Endodermal cell (in vitro differentiated cells): Measurements from ENCODE around the gene LIN37. TPM values are rescaled to one million over a fixed set of nuclear protein-coding genes. Genes with fewer than 3 reads are reported as not detected.
"Not testable (repeated sequence)": the region's sequence is repeated elsewhere in the genome, so short reads cannot be mapped to it uniquely, and the experiment has no call there.

Experiments used
- DNase-seq: peaks from one replicate; pipeline ENCODE4 v3.0.0-alpha.2; 2017
- H3K27ac ChIP-seq: 2 replicates; pipeline ENCODE4 v1.5.1; 2013; ENCODE audit warnings: mild to moderate bottlenecking, low read depth, low read length, moderate library complexity
- H3K27me3 ChIP-seq: 2 replicates; pipeline ENCODE4 v1.6.1; 2013; ENCODE audit warnings: mild to moderate bottlenecking, low read length, moderate library complexity; ENCODE audit not compliant: insufficient read depth, control insufficient read depth, poor library complexity, severe bottlenecking
- H3K36me3 ChIP-seq: 2 replicates; pipeline ENCODE4 v1.7.0; 2013; ENCODE audit warnings: mild to moderate bottlenecking, low read length, moderate library complexity; ENCODE audit not compliant: control insufficient read depth, insufficient read depth
- H3K4me1 ChIP-seq: one replicate; pipeline ENCODE4 v1.7.0; 2013; ENCODE audit warnings: low read length; ENCODE audit not compliant: control insufficient read depth, insufficient read depth
- H3K4me3 ChIP-seq: 2 replicates; pipeline ENCODE4 v1.5.1; 2013; ENCODE audit warnings: mild to moderate bottlenecking, low read length, moderate library complexity
- H3K9ac ChIP-seq: 2 replicates; pipeline ENCODE4 v1.6.1; 2013; ENCODE audit warnings: mild to moderate bottlenecking, low read length, moderate library complexity; ENCODE audit not compliant: poor library complexity, severe bottlenecking; ENCODE audit errors: extremely low read depth
- H3K9me3 ChIP-seq: 2 replicates; pipeline ENCODE4 v1.6.1; 2013; ENCODE audit warnings: mild to moderate bottlenecking, low read length, moderate library complexity; ENCODE audit not compliant: control insufficient read depth
- H3K27ac Mint-ChIP-seq: 2 replicates; pipeline ENCODE4 v1.8.0; 2020; ENCODE audit warnings: mixed read lengths
- H3K27me3 Mint-ChIP-seq: 2 replicates; pipeline ENCODE4 v1.8.0; 2021; ENCODE audit warnings: mild to moderate bottlenecking, mixed read lengths; ENCODE audit not compliant: insufficient read depth
- H3K36me3 Mint-ChIP-seq: 2 replicates; pipeline ENCODE4 v1.8.0; 2020; ENCODE audit warnings: low read depth, mixed read lengths
- H3K4me1 Mint-ChIP-seq: 2 replicates; pipeline ENCODE4 v1.8.0; 2020; ENCODE audit warnings: mixed read lengths
- H3K4me3 Mint-ChIP-seq: 2 replicates; pipeline ENCODE4 v1.8.0; 2020; ENCODE audit warnings: mild to moderate bottlenecking, moderate library complexity, mixed read lengths
- H3K9me3 Mint-ChIP-seq: 2 replicates; pipeline ENCODE4 v1.8.0; 2020; ENCODE audit warnings: mild to moderate bottlenecking, mixed read lengths
- WGBS, 2 experiments: methylation state at CpG; one replicate each; pipeline versions ENCODE4 v1.1.5 to v1.1.7; 2013; ENCODE audit warnings: missing lambda C conversion rate in 2 of 2, mixed read lengths in 1 of 2; ENCODE audit not compliant: insufficient coverage in 1 of 2, insufficient read length in 1 of 2; 5-methylcytosine and 5-hydroxymethylcytosine counted together
- total RNA-seq, 2 donors: library from RNA; stranded (reverse); fragmentation: NEBNext Ultra II Directional in 1 of 2; extraction: Animal tissue kit (Norgen Biotek cat#: 25700) in 1 of 2; gene quantifications; 2 replicates in 1 of 2; 3 replicates in 1 of 2; pipeline ENCODE4 v1.2.1, GENCODE V29; 2021
- TF ChIP-seq, protein P1 (sequence below): fragments of 200-600 bp; sonication (generic); conservative IDR thresholded peaks from 2 replicates; pipeline ENCODE4 v1.5.0; 2021; ENCODE audit warnings: antibody characterized with exemption, mild to moderate bottlenecking

LIN37 gene
- total RNA-seq, 2 donors from 2014 or later = 6.6 to 7.6 TPM

DNA sequence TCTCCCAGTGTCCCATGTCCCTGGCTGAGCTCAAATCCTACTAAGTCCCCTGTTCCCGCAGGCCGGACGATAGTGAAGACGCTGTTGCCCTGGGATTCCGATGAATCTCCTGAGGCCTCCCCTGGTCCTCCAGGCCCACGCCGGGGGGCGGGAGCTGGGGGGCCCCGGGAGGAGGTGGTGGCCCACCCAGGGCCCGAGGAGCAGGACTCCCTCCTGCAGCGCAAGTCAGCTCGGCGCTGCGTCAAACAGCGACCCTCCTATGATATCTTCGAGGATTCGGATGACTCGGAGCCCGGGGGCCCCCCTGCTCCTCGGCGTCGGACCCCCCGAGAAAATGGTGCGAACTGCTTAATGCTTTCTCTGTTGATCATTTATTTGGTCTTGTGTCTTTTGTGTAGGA is 24.7 kb upstream of the LIN37 start:
- no peaks in the 10 kb centered on the region for H3K27me3 Mint-ChIP-seq
- H3K4me1 ChIP-seq = peaks cover 7% of the 10 kb centered on the region
- peaks cover 59% of the 10 kb centered on the region for H3K36me3 ChIP-seq

DNA sequence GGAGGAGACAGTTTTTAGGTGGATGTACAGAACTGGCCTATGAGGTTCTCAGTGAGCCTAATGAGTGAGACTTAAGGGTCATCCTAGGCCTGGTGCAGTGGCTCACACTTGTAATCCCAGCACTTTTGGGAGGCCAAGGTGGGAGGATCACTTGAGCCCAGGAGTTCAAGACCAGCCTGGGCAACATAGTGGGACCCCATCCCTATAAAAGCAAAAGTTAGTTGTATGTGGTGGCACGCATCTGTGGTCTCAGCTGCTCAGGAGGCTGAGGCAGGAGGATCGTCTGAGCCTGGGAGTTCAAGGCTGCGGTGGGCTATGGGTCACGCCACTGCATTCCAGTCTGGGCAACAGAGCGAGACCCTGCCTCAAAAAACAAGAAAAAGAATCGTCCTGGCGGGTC is 24.2 kb upstream of the LIN37 start:
- peaks cover 77% of the 10 kb centered on the region for H3K36me3 Mint-ChIP-seq

More for the DNA sequence above, 24.7 kb upstream of the LIN37 start:
- Mint-ChIP-seq H3K27ac (no peak overlapping the region), H3K4me3 (no peak overlapping the region), H3K9me3 (no peaks in the 10 kb centered on the region), H3K4me1 (peaks cover 5% of the 10 kb centered on the region), H3K36me3 (peaks cover 72% of the 10 kb centered on the region)
- Histone ChIP-seq H3K9me3 (no peaks in the 10 kb centered on the region), H3K27ac (no peak overlapping the region), H3K4me3 (no peak overlapping the region), H3K27me3 (no peaks in the 10 kb centered on the region), H3K9ac (no peak overlapping the region)
- TF ChIP-seq, protein P1, sequence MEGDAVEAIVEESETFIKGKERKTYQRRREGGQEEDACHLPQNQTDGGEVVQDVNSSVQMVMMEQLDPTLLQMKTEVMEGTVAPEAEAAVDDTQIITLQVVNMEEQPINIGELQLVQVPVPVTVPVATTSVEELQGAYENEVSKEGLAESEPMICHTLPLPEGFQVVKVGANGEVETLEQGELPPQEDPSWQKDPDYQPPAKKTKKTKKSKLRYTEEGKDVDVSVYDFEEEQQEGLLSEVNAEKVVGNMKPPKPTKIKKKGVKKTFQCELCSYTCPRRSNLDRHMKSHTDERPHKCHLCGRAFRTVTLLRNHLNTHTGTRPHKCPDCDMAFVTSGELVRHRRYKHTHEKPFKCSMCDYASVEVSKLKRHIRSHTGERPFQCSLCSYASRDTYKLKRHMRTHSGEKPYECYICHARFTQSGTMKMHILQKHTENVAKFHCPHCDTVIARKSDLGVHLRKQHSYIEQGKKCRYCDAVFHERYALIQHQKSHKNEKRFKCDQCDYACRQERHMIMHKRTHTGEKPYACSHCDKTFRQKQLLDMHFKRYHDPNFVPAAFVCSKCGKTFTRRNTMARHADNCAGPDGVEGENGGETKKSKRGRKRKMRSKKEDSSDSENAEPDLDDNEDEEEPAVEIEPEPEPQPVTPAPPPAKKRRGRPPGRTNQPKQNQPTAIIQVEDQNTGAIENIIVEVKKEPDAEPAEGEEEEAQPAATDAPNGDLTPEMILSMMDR = no peak
- 94 to 97% methylated on average over 12 to 24 of the region's 24 CpGs for whole genome bisulfite sequencing, 2 experiments
- DNase-seq = no peak

DNA sequence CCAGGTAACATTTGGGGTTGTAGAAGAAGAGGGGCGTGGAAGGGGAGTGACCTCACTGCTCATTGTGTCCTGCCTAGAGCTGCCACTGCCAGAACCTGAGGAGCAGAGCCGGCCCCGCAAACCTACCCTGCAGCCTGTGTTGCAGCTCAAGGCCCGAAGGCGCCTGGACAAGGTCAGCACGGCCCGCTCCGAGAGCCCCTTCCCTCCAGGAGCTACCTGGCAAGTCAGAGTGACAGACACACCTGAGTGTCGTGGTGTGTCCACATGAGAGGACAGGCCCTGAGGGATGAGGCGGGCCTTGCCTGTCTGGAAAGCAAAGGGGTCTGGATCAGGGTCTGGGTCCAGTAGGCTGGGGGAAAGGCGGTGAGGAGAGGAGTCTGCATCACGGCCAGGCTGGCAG is 23.8 kb upstream of the LIN37 start:
- Histone ChIP-seq H3K27me3 (no peaks in the 10 kb centered on the region), H3K27ac (no peak overlapping the region), H3K9ac (no peak overlapping the region), H3K4me1 (peaks cover under 1% of the 10 kb centered on the region), H3K36me3 (peaks cover 68% of the 10 kb centered on the region), H3K4me3 (no peak overlapping the region), H3K9me3 (no peaks in the 10 kb centered on the region)
- H3K4me1 Mint-ChIP-seq = no peaks in the 10 kb centered on the region
- no peaks in the 10 kb centered on the region for H3K27me3 Mint-ChIP-seq
- 95 to 98% methylated on average over 10 to 12 of the region's 12 CpGs for WGBS, 2 experiments
- no peak overlapping the region for H3K4me3 Mint-ChIP-seq
- H3K27ac Mint-ChIP-seq = peak overlapping the region; percentile 19
- TF ChIP-seq, protein P1 = no peak
- H3K9me3 Mint-ChIP-seq = no peaks in the 10 kb centered on the region
- peaks cover 79% of the 10 kb centered on the region for H3K36me3 Mint-ChIP-seq
- no peak for DNase-seq

More for the DNA sequence above, 24.2 kb upstream of the LIN37 start:
- not testable (repeated sequence) for H3K4me3 ChIP-seq, H3K27ac ChIP-seq, H3K4me1 ChIP-seq, DNase-seq, H3K27me3 Mint-ChIP-seq, H3K4me3 Mint-ChIP-seq, H3K9me3 ChIP-seq, H3K4me1 Mint-ChIP-seq, H3K27me3 ChIP-seq, H3K9me3 Mint-ChIP-seq, H3K9ac ChIP-seq
- peak overlapping the region; percentile 19 for H3K27ac Mint-ChIP-seq
- WGBS, 2 experiments = 95 to 100% methylated on average over 7 of the region's 7 CpGs
- H3K36me3 ChIP-seq = peaks cover 64% of the 10 kb centered on the region
